ENCODE measurements around the gene NCF4. TPM values are rescaled to one million over a fixed set of nuclear protein-coding genes. Genes with fewer than 3 reads are reported as not detected.

NCF4 gene
- total RNA-seq, 1 donor from 2014 or later = 6.8 TPM

GRCh38 chr22:36911887-36912661, 51.3 kb downstream of the NCF4 start:
- no peak for ATAC-seq
- intact Hi-C loops (cut with micrococcal nuclease) = no loop called here
- no peak for DNase-seq

GRCh38 chr22:36912694-36913426, 52.1 kb downstream of the NCF4 start:
- DNase-seq = no peak
- peak; percentile 45 for ATAC-seq
- intact Hi-C loops (cut with micrococcal nuclease) = no loop called here

DNA sequence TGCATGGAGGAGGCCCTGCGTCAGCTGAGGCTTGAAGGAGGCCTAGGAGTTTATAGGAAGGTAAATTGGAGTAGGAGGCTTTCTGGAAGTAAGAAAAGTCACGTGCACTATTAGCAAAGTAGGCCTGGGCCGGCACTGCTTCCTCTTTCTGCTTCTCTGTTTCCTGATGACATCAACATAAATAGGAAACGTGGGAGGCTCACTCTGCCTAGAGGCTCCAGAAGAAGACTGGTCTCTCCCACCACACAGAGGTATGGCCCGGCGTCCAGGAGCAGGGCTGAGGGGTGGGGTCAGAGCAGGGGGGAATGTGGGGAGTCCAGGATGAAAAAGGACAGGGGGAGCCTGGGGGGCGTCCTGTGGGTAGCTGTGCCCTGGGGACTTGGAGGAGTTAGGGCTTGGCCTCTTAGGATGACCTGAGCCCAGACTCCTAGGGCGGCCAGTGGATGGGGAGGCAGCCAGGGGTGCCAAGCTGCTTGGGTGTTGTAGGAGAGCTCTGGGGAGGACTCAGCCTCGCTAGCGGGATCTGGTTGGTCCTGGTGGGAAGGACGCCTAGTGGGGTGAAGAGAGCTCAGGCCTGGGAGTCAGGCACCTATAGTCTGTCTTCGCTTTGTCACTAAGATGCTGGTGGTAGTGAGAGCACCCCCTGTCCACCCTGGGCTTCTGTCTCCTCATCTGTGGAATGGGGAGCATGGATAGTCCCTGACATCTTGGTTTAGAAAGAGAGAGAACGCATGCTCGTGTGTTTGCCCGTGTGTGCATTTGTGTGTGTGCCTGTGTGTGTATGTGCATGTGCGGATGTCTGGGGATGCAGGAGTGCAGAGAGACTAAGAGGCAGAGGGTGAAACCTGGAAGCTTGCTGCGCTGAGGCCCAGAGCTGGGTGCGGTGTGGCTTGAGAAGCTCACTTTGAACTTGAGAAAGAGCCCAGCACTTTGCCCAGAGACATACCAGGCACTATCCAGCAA, 52.9 kb downstream of the NCF4 start, which contains the start of gene CSF2RB:
CSF2RB (plus strand) TSS at position 202 of the 963 bp plus-strand sequence. CDS start 8,580 bp downstream, outside the sequence.
- ATAC-seq = peak; percentile 84
- intact Hi-C loops (cut with micrococcal nuclease) = no loop called here
- DNase-seq = peak; percentile 64

GRCh38 chr22:36914390-36914752, 53.6 kb downstream of the NCF4 start:
- no peak for ATAC-seq
- intact Hi-C loops (cut with micrococcal nuclease) = no loop called here
- DNase-seq = no peak

GRCh38 chr22:36916034-36916433, 55.2 kb downstream of the NCF4 start:
- no peak for ATAC-seq
- intact Hi-C loops (cut with micrococcal nuclease) = no loop called here
- no peak for DNase-seq

GRCh38 chr22:36918586-36919284, 57.9 kb downstream of the NCF4 start:
- ATAC-seq = no peak
- no peak for DNase-seq
- intact Hi-C loops (cut with micrococcal nuclease) = no loop called here

DNA sequence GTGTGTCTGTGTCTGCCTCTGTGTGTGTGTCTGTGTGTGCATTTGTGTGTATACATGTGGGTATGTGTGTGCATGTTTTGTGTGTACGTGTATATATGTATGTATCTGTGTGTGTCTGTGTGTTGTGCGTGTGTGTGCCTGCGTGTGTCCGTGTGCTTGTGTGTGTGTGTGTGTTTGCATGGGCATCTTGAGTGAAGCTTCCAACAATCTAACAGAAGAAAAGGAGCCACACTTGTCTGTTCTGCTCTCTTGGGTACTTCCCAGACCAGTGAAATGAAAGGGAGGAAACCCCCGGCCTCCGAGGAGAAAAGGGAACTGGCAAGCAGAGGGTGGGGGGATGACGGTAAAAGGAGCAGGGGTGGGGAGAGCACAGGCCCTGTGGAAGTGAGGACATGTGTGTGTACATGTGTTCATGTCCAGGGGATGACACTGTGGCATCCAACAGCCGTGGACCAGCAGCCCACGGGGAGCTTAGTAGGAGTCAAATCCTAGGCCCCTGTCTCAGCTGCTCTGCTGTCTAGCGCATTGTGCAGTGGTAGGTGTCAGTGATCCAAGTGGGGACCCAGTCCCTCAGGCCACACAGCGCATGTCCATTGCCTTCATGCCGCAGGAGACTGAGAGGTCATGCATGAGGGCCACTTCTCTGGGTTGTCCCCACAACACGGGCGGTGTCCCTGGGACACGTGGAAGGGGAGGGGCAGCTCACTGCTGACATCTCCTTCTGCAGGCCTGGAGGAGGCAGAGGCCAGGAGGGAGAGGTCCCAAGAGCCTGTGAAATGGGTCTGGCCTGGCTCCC, 60.7 kb downstream of the NCF4 start:
- ATAC-seq = peak; percentile 60
- no peak for DNase-seq
- intact Hi-C loops (cut with micrococcal nuclease) = no loop called here

DNA sequence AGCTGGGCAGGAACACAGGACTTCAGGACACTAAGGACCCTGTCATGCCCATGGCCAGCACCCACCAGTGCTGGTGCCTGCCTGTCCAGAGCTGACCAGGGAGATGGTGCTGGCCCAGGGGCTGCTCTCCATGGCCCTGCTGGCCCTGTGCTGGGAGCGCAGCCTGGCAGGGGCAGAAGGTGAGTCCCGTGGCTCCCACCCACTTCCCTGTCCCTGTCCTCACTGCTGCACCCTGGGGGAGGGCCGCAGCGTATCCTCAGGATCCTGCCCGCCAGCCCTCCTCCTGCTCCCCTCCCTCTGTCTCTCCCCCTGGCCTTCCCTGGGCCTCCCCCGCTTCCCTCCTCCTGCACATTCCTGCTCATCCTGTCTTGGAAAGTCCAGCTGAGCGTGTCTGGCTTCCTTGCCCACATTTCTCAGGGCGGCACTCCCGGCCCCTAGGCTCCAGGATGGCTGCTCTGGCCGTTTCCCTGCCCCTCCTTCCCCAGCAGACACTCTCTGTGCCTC, 61.4 kb downstream of the NCF4 start:
- intact Hi-C loops (cut with micrococcal nuclease) = no loop called here
- DNase-seq (no peak), ATAC-seq (no peak)

DNA sequence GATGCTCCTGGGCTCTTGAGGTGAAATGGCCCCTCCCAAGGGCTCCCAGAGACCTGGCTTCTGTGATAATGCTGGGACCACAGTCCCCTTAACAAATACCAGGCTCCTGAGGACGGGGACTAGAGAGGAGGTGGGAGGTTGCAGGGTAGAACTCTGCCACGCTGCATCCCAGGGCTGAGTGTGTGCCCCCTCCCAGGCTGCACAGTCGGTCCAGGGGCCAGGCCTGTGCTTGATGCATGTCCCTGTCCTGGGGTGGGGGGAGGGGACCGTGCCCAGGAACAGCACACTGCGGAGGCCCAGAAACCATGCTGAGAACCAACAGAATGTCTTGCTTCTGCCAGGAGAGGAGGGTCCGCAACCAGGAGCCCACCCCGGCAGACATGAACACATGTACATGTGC, 61.9 kb downstream of the NCF4 start:
- intact Hi-C loops (cut with micrococcal nuclease) = no loop called here
- DNase-seq (no peak), ATAC-seq (no peak)

- DNase-seq (no peak), ATAC-seq (no peak)
- intact Hi-C loops (cut with micrococcal nuclease) = no loop called here
Observed at GRCh38 chr22:36923131-36923788, 62.5 kb downstream of the NCF4 start.

DNA sequence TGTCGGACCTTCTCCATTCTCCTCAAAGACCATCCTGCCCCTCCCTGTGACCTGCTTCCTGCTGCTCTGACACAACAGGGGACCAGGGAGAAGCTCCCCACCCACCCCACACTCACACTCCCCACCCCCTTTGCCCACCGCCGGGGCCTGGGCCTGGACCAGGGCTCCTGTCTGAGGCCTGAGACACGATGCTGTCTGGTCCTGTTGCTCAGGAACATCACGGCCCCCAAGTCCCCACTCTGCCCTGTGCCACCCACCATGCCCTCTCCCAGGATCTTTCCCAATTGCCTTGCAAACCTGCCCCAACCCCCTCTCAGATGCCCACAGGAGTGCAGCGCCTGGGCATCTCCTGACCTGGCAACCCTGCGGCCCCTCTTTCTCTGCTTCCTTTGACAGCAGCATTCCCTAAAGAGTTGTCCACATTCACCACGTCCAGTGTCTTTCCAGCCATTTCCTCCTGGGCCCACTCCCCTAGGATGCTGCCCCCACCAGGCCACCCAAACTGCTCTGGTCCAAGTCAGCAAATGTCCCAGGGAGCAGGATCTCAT, 63.4 kb downstream of the NCF4 start:
- ATAC-seq (no peak), DNase-seq (no peak)
- intact Hi-C loops (cut with micrococcal nuclease) = no loop called here

- ATAC-seq = no peak
- no peak for DNase-seq
- intact Hi-C loops (cut with micrococcal nuclease) = no loop called here
Observed at GRCh38 chr22:36925388-36926290, 64.8 kb downstream of the NCF4 start.

DNA sequence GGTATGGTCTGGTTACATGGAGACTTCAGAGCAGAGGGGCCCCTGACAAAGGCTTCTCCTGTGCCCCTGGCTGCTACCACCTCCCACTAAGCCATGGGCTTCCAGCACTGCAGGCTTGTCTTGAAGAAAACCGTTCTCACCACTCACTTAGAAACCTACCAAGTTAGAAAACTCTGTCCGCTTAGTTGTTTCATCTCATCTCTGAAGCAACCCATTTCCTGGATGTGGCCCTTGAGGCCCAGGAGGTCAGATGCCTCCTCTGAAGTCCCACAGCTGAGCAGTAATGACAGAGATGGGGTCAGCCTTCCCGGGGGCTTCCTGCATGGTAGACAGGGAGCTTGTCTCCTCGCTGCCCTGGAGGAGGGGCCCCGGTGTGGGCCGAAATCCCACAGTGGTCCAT, 65.5 kb downstream of the NCF4 start:
- no peak for ATAC-seq
- intact Hi-C loops (cut with micrococcal nuclease) = no loop called here
- no peak for DNase-seq

DNA sequence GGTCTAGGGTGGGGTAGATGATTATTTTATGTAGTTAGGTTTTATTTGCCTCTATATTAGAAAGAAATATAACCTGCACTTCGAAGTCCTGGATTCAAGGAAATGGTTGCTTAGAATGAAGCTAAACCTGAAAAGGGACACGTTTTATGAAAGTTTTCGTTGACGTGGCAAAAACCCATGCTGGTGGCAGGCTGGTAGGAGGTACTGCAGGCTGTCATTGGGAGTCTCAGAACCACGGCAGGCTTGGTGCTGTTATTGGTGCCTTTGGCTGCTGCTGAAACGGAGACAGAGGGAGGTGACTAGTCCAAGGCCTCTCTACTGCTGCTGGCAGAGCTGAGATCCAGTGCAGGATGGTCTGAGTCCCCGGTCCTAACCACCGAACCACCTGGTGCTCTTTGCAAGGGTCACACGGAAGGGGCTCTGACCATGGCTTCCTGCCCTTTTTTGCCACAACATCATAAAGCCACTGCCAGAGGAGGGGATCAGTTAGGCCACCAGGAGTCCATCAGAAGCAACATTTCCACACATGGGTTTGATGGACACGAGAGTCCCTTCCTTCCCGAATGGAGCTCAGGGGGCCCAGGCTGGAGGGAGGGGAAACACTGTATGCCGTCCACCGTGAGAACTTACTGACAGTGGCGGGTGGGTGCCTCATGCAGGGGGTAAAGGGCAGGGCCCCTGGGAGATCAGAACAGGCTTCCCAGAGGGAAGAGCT, 66.1 kb downstream of the NCF4 start:
- no peak for DNase-seq
- intact Hi-C loops (cut with micrococcal nuclease) = no loop called here
- no peak for ATAC-seq
